GM21526 (cell line): Measurements from ENCODE around the gene KIF13A.
"Not testable (repeated sequence)": the region's sequence is repeated elsewhere in the genome, so short reads cannot be mapped to it uniquely, and the experiment has no call there.

ENCODE experiments used
- ATAC-seq: cut with Tn5 transposase; IDR thresholded peaks from one replicate; pipeline ENCODE4 v1.9.1; 2021; ENCODE audit warnings: moderate library complexity; ENCODE audit not compliant: unreplicated experiment, low FRiP score

KIF13A gene

GRCh38 chr6:17935188-17936149 is 52.0 kb downstream of the KIF13A start:
- no peak for ATAC-seq

- no peak for ATAC-seq
These were observed 53.7 kb downstream of the KIF13A start for GRCh38 chr6:17933716-17934115.

GRCh38 chr6:17932330-17932852 is 55.0 kb downstream of the KIF13A start:
- ATAC-seq: no peak

- no peak for ATAC-seq
These were observed 56.2 kb downstream of the KIF13A start for GRCh38 chr6:17931227-17931626.

GRCh38 chr6:17930321-17930993 is 57.0 kb downstream of the KIF13A start:
- ATAC-seq: no peak

- no peak for ATAC-seq
These were observed 58.7 kb downstream of the KIF13A start for GRCh38 chr6:17928514-17929430.

GRCh38 chr6:17927705-17928104 is 59.7 kb downstream of the KIF13A start:
- no peak for ATAC-seq

GRCh38 chr6:17923401-17923863 is 64.0 kb downstream of the KIF13A start:
- no peak for ATAC-seq

- ATAC-seq: no peak
These were observed 66.0 kb downstream of the KIF13A start for GRCh38 chr6:17921454-17921853.

GRCh38 chr6:17919496-17919895 is 67.9 kb downstream of the KIF13A start:
- no peak for ATAC-seq

- no peak for ATAC-seq
These were observed 69.3 kb downstream of the KIF13A start for GRCh38 chr6:17917837-17918763.

GRCh38 chr6:17914651-17915050 is 72.8 kb downstream of the KIF13A start:
- ATAC-seq: no peak

GRCh38 chr6:17912521-17912920 is 74.9 kb downstream of the KIF13A start:
- no peak for ATAC-seq

- ATAC-seq: not testable (repeated sequence)
These were observed 75.8 kb downstream of the KIF13A start for GRCh38 chr6:17911656-17912055.

GRCh38 chr6:17910189-17910588 is 77.2 kb downstream of the KIF13A start:
- ATAC-seq: no peak

GRCh38 chr6:17908831-17909230 is 78.6 kb downstream of the KIF13A start:
- ATAC-seq: no peak

- no peak for ATAC-seq
These were observed 79.8 kb downstream of the KIF13A start for GRCh38 chr6:17907406-17908229.
